ENCODE data around the gene CAMK1G. TPM values are rescaled to one million over a fixed set of nuclear protein-coding genes. Genes with fewer than 3 reads are reported as not detected.

The CAMK1G gene
- total and polyA plus RNA-seq, 2 donors (not counting 3 experiments of a cell fraction or from before 2014, with no cell fraction given) = not detected

DNA sequence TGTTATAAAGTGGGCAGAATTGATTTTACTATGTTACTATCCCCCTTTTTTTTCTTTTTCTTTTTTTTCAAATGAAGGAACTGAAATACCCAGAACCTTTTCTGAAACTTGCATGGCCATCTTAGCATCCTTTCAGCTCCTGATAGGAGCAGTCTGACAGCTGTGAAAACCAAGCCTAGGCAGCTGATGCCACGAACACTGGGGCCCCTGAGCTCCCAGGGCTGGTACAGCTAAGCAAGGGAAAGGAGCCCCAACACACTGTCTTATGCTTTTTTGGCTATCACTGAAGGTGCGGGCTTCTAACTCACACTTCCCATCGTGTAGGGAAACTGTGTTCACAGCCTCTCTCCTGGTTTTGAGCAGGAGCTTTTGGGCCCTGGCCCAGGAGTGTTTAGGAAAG is 23.0 kb upstream of the CAMK1G start:
- Histone ChIP-seq H4K20me1 (replicated peaks; ENCODE audit: control insufficient read depth, extremely low read depth, insufficient read depth, low read length) (no peaks in the 10 kb centered on the region), H3K9me1 (replicated peaks; ENCODE audit: control insufficient read depth, extremely low read depth, insufficient read depth, low read length) (no peaks in the 10 kb centered on the region), H3K4me3 (replicated peaks in 1 of 3; ENCODE audit: insufficient read depth in 1 of 3, low read depth in 1 of 3, low read length in 3 of 3) (no peak overlapping the region), H3K27ac (ENCODE audit: insufficient read depth, low read depth, low read length) (no peak overlapping the region), H3K36me3 (ENCODE audit: control insufficient read depth in 2 of 2, extremely low read depth in 1 of 2, insufficient read depth in 2 of 2, low read length in 2 of 2) (no peaks in the 10 kb centered on the region), H2AFZ (ENCODE audit: low read depth, low read length) (no peak overlapping the region), H3K9ac (replicated peaks; ENCODE audit: extremely low read depth, insufficient read depth, low read length) (no peak overlapping the region), H3K9me3 (replicated peaks; ENCODE audit: control insufficient read depth, insufficient read depth, low read length) (no peaks in the 10 kb centered on the region), H3K27me3 (ENCODE audit: control insufficient read depth in 2 of 2, insufficient read depth in 2 of 2, low read length in 2 of 2) (peaks cover 0 to 3% of the 10 kb centered on the region in 2 experiments), H3K79me2 (ENCODE audit: control insufficient read depth, insufficient read depth, low read length) (no peaks in the 10 kb centered on the region), H3K4me1 (ENCODE audit: control insufficient read depth, extremely low read depth, insufficient read depth, low read length) (no peaks in the 10 kb centered on the region), H3K4me2 (ENCODE audit: insufficient read depth, low read length) (no peak overlapping the region)
- no peak for FAIRE-seq
- POLR2A ChIA-PET = no interaction called here
- no peak for DNase-seq (ENCODE audit: low read depth, low spot score)
- no peak for TF ChIP-seq POLR2AphosphoS5 (IDR thresholded peaks at IDR 0.05; ENCODE audit: insufficient read depth, low read depth, low read length)
- TF ChIP-seq, protein P1, sequence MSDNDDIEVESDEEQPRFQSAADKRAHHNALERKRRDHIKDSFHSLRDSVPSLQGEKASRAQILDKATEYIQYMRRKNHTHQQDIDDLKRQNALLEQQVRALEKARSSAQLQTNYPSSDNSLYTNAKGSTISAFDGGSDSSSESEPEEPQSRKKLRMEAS (IDR thresholded peaks at IDR 0.05; ENCODE audit: insufficient read depth, insufficient read length) = no peak
- no peak for TF ChIP-seq GATA2 (IDR thresholded peaks at IDR 0.05; ENCODE audit: insufficient read depth, insufficient read length, low read depth, low read length)
- no peak for TF ChIP-seq MYC (IDR thresholded peaks at IDR 0.05; ENCODE audit: low read depth, low read length)
- TF ChIP-seq POLR2A (IDR thresholded peaks at IDR 0.05; ENCODE audit: low read depth, low read length) = no peak
- no peak for TF ChIP-seq JUN (IDR thresholded peaks at IDR 0.05; ENCODE audit: borderline replicate concordance, insufficient read depth, insufficient read length, low read depth)
- TF ChIP-seq, protein P2, sequence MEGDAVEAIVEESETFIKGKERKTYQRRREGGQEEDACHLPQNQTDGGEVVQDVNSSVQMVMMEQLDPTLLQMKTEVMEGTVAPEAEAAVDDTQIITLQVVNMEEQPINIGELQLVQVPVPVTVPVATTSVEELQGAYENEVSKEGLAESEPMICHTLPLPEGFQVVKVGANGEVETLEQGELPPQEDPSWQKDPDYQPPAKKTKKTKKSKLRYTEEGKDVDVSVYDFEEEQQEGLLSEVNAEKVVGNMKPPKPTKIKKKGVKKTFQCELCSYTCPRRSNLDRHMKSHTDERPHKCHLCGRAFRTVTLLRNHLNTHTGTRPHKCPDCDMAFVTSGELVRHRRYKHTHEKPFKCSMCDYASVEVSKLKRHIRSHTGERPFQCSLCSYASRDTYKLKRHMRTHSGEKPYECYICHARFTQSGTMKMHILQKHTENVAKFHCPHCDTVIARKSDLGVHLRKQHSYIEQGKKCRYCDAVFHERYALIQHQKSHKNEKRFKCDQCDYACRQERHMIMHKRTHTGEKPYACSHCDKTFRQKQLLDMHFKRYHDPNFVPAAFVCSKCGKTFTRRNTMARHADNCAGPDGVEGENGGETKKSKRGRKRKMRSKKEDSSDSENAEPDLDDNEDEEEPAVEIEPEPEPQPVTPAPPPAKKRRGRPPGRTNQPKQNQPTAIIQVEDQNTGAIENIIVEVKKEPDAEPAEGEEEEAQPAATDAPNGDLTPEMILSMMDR (IDR thresholded peaks at IDR 0.05; ENCODE audit: extremely low read depth in 1 of 2, insufficient read depth in 1 of 2, low read depth in 1 of 2, low read length in 2 of 2) = no peak
- TF ChIP-seq EZH2 (IDR thresholded peaks at IDR 0.05; ENCODE audit: borderline replicate concordance, low read depth, low read length, severe bottlenecking) = no peak
- no peak for TF ChIP-seq FOS (IDR thresholded peaks at IDR 0.05; ENCODE audit: borderline replicate concordance, insufficient read depth, low read length)
- BruUV-seq (replicated peaks) = no TSS peak
- intact Hi-C loops (cut with micrococcal nuclease) = loop anchor here (10.0 kb wide), 1 partner anchor 424 kb away; no protein-coding TSS in a partner anchor
- dilution Hi-C loops (cut with MboI; ENCODE audit: extremely low pct_ligation_motif_present, low sequenced_read_pairs) = no loop called here
- CTCF ChIA-PET = interaction anchor here (1.4 to 2.9 kb wide), 2 partner anchors 9 to 188 kb away, joined by 3 to 13 read pairs; no protein-coding TSS in a partner anchor

Measured in endothelial cell of umbilical vein (primary cell).